GM15510 (cell line): ENCODE results near the gene NINJ2.

Experiments used
- POLR2A ChIP-seq: IDR thresholded peaks from 3 replicates; pipeline ENCODE4 v1.6.1; 2011; ENCODE audit warnings: borderline replicate concordance; ENCODE audit not compliant: insufficient read length; ENCODE audit errors: extremely low read depth

The NINJ2 gene

GRCh38 chr12:681568-682256 lies 18.5 kb upstream of the NINJ2 start:
- TF ChIP-seq POLR2A, result no peak

GRCh38 chr12:678747-679712 lies 15.8 kb upstream of the NINJ2 start:
- TF ChIP-seq POLR2A, result no peak

- TF ChIP-seq POLR2A, result no peak
These were observed 12.3 kb upstream of the NINJ2 start for GRCh38 chr12:675562-675961.

- TF ChIP-seq POLR2A, result peak; percentile 47
These were observed 11.1 kb upstream of the NINJ2 start for GRCh38 chr12:674272-674781.

GRCh38 chr12:673849-674248 lies 10.6 kb upstream of the NINJ2 start:
- TF ChIP-seq POLR2A, result no peak

- TF ChIP-seq POLR2A, result no peak
These were observed 6.3 kb upstream of the NINJ2 start for GRCh38 chr12:669576-669945.

- TF ChIP-seq POLR2A, result no peak
These were observed 4.8 kb upstream of the NINJ2 start for GRCh38 chr12:668090-668481.

- no peak for TF ChIP-seq POLR2A
These were observed 3.6 kb upstream of the NINJ2 start for GRCh38 chr12:666766-667308.

- TF ChIP-seq POLR2A, result no peak
These were observed 2.8 kb upstream of the NINJ2 start for GRCh38 chr12:666066-666465.

- no peak for TF ChIP-seq POLR2A
These were observed 1.5 kb upstream of the NINJ2 start for GRCh38 chr12:664779-665092.

GRCh38 chr12:664075-664778 lies 982 bp upstream of the NINJ2 start:
- TF ChIP-seq POLR2A, result no peak

- no peak for TF ChIP-seq POLR2A
These were observed 516 bp downstream of the NINJ2 start for GRCh38 chr12:662566-663292.

GRCh38 chr12:661720-662486 lies 1.3 kb downstream of the NINJ2 start:
- no peak for TF ChIP-seq POLR2A
